ENCODE measurements around the gene INS. TPM values are rescaled to one million over a fixed set of nuclear protein-coding genes. Genes with fewer than 3 reads are reported as not detected.

The INS gene
- total RNA-seq, 4 donors from 2014 or later = not detected

GRCh38 chr11:2166091-2166851 lies 5.3 kb upstream of the INS start:
- DNase-seq = no peak
- TF ChIP-seq, protein P1, sequence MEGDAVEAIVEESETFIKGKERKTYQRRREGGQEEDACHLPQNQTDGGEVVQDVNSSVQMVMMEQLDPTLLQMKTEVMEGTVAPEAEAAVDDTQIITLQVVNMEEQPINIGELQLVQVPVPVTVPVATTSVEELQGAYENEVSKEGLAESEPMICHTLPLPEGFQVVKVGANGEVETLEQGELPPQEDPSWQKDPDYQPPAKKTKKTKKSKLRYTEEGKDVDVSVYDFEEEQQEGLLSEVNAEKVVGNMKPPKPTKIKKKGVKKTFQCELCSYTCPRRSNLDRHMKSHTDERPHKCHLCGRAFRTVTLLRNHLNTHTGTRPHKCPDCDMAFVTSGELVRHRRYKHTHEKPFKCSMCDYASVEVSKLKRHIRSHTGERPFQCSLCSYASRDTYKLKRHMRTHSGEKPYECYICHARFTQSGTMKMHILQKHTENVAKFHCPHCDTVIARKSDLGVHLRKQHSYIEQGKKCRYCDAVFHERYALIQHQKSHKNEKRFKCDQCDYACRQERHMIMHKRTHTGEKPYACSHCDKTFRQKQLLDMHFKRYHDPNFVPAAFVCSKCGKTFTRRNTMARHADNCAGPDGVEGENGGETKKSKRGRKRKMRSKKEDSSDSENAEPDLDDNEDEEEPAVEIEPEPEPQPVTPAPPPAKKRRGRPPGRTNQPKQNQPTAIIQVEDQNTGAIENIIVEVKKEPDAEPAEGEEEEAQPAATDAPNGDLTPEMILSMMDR (IDR thresholded peaks at IDR 0.05) = peak; percentile 32 to 47 (median 45)
- no peak for TF ChIP-seq POLR2AphosphoS5 (IDR thresholded peaks at IDR 0.05)
- TF ChIP-seq EP300 (IDR thresholded peaks at IDR 0.05; ENCODE audit: low read depth) = no peak
- Histone ChIP-seq H3K27ac (no peak overlapping the region), H3K4me1 (peaks cover 3 to 9% (median 7%) of the 10 kb centered on the region in 4 donors), H3K4me3 (peak overlapping the region in 2 of 4 donors; percentile 21 to 25), H3K27me3 (peaks cover 46% of the 10 kb centered on the region), H3K36me3 (no peaks in the 10 kb centered on the region), H3K9me3 (no peaks in the 10 kb centered on the region)
- in situ Hi-C loops (cut with MboI; ENCODE audit: low pct_ligation_motif_present in 1 of 4, low pct_unique_long_range_greater_than_20kb in 1 of 4, low sequenced_read_pairs in 3 of 4) (loop anchor here in 3 of 4 donors (25.0 kb wide), 2 partner anchors 454 to 479 kb away; partner anchors contain the start of gene KRTAP5-6 (in 2 of the 3)), intact Hi-C loops (cut with DNase I; ENCODE audit: low total_unique reads) (no loop called here)
- WGBS, 2 donors (ENCODE audit: low coverage in 1 of 2) = 14% methylated on average over 31 of the region's 70 CpGs; no CpG with 5 or more reads in 1 of the 2 donors

DNA sequence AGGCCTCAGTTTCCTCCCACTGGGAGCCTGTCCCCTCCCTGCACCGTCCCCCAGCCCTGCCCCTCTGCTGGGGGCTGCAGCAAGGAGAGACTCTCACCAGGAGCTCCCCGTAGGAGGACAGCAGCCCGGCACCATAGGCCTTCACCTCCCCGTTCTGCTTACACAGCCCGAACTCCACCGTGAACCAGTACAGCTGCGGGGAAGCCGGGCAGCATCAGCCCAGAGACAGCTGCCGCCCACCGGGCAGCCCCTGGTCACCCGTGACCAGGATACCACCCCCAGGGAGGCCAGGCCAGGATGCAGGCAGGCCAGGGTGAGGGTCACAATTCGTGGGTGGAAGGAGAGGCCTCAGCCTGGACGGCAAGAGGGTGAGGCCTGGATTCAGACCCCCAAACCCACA lies 4.6 kb upstream of the INS start:
- intact Hi-C loops (cut with DNase I; ENCODE audit: low total_unique reads) (no loop called here), in situ Hi-C loops (cut with MboI; ENCODE audit: low pct_ligation_motif_present in 1 of 4, low pct_unique_long_range_greater_than_20kb in 1 of 4, low sequenced_read_pairs in 3 of 4) (loop anchor here in 3 of 4 donors (25.0 kb wide), 2 partner anchors 453 to 478 kb away; partner anchors contain the start of gene KRTAP5-6 (in 2 of the 3))
- Histone ChIP-seq H3K4me3 (no peak overlapping the region), H3K4me1 (peaks cover 3 to 9% (median 7%) of the 10 kb centered on the region in 4 donors), H3K9me3 (no peaks in the 10 kb centered on the region), H3K27ac (no peak overlapping the region), H3K27me3 (peaks cover 52% of the 10 kb centered on the region), H3K36me3 (no peaks in the 10 kb centered on the region)
- WGBS, 2 donors (ENCODE audit: low coverage in 1 of 2) = 80% methylated on average over 13 of the region's 13 CpGs; no CpG with 5 or more reads in 1 of the 2 donors
- TF ChIP-seq, protein P1 (IDR thresholded peaks at IDR 0.05) = no peak
- TF ChIP-seq POLR2AphosphoS5 (IDR thresholded peaks at IDR 0.05) (no peak), EP300 (IDR thresholded peaks at IDR 0.05; ENCODE audit: low read depth) (no peak), POLR2A (IDR thresholded peaks at IDR 0.05) (no peak)
- DNase-seq = no peak

DNA sequence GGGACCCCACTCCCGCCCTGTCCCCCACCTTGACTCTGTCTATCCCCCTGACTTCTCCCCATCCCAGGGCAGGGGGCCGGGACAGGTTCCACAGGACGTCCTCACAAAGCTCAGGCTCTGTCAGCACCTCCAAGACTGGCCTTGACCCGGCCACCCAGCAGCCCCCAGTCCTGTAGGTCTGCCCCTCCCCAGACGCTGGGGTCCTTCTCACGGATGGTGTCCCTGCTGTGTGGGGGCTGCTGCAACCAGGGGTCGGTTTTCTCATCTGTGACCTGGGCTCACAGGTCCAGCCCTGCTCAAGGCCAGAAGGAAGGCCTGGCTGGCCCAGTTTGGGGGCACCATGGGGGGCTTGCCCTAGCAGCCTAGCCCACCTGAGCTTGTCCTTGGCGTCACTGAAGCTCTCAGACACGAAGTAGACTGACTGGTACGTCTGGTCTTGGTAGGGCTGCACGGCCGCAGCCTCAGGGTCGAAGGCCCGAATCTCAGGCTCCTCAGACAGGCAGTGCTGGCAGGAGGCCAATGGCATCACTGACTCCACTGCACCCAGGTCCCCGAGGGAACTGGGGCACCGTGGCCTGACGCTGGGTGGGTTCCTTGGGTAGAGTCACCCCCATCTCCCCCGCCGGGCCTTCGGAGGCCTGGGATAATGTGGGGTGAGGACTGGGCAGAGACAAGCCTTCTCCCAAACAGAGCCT lies 4.0 kb upstream of the INS start:
- WGBS, 2 donors (ENCODE audit: low coverage in 1 of 2) = 60 to 65% methylated on average over 4 to 17 of the region's 20 CpGs
- peaks cover 3 to 9% (median 7%) of the 10 kb centered on the region in 4 donors for H3K4me1 ChIP-seq
- in situ Hi-C loops (cut with MboI; ENCODE audit: low pct_ligation_motif_present in 1 of 4, low pct_unique_long_range_greater_than_20kb in 1 of 4, low sequenced_read_pairs in 3 of 4) (loop anchor here in 3 of 4 donors (25.0 kb wide), 2 partner anchors 453 to 478 kb away; partner anchors contain the start of gene KRTAP5-6 (in 2 of the 3)), intact Hi-C loops (cut with DNase I; ENCODE audit: low total_unique reads) (no loop called here)
- H3K36me3 ChIP-seq = no peaks in the 10 kb centered on the region
- DNase-seq = no peak
- TF ChIP-seq, protein P1 (IDR thresholded peaks at IDR 0.05) = no peak
- TF ChIP-seq POLR2AphosphoS5 (IDR thresholded peaks at IDR 0.05) = no peak
- TF ChIP-seq EP300 (IDR thresholded peaks at IDR 0.05; ENCODE audit: low read depth) = no peak
- no peak for TF ChIP-seq POLR2A (IDR thresholded peaks at IDR 0.05)
- H3K27me3 ChIP-seq = peaks cover 53% of the 10 kb centered on the region
- no peak overlapping the region for H3K27ac ChIP-seq
- H3K4me3 ChIP-seq = no peak overlapping the region
- no peaks in the 10 kb centered on the region for H3K9me3 ChIP-seq

GRCh38 chr11:2164081-2164480 lies 3.1 kb upstream of the INS start:
- intact Hi-C loops (cut with DNase I; ENCODE audit: low total_unique reads) = no loop called here

More at GRCh38 chr11:2164081-2164480, 3.1 kb upstream of the INS start:
- H3K27me3 ChIP-seq = peaks cover 48% of the 10 kb centered on the region
- no peaks in the 10 kb centered on the region for H3K9me3 ChIP-seq
- TF ChIP-seq POLR2A (IDR thresholded peaks at IDR 0.05) = no peak
- TF ChIP-seq, protein P1 (IDR thresholded peaks at IDR 0.05) = no peak
- no peak for TF ChIP-seq POLR2AphosphoS5 (IDR thresholded peaks at IDR 0.05)
- no peak for TF ChIP-seq EP300 (IDR thresholded peaks at IDR 0.05; ENCODE audit: low read depth)
- peaks cover 3 to 9% (median 7%) of the 10 kb centered on the region in 4 donors for H3K4me1 ChIP-seq
- no peak overlapping the region for H3K4me3 ChIP-seq
- no peak for DNase-seq
- H3K27ac ChIP-seq = no peak overlapping the region
- 80% methylated on average over 22 of the region's 22 CpGs; no CpG with 5 or more reads in 1 of the 2 donors for WGBS, 2 donors (ENCODE audit: low coverage in 1 of 2)
- in situ Hi-C loops (cut with MboI; ENCODE audit: low pct_ligation_motif_present in 1 of 4, low pct_unique_long_range_greater_than_20kb in 1 of 4, low sequenced_read_pairs in 3 of 4) = loop anchor here in 3 of 4 donors (25.0 kb wide), 2 partner anchors 452 to 477 kb away; partner anchors contain the start of gene KRTAP5-6 (in 2 of the 3)
- H3K36me3 ChIP-seq = no peaks in the 10 kb centered on the region

Data from transverse colon (tissue), 4 donors.